GM18505 (cell line): Measurements from ENCODE around the gene ZNF831.

Experiments used
- ATAC-seq: cut with Tn5 transposase; IDR thresholded peaks from one replicate; pipeline ENCODE4 v1.9.1; 2021; ENCODE audit not compliant: unreplicated experiment
- POLR2A ChIP-seq: IDR thresholded peaks from 4 replicates; pipeline ENCODE4 v1.6.1; 2011; ENCODE audit warnings: borderline replicate concordance; ENCODE audit not compliant: insufficient read depth, insufficient read length; ENCODE audit errors: extremely low read depth

The ZNF831 gene

DNA sequence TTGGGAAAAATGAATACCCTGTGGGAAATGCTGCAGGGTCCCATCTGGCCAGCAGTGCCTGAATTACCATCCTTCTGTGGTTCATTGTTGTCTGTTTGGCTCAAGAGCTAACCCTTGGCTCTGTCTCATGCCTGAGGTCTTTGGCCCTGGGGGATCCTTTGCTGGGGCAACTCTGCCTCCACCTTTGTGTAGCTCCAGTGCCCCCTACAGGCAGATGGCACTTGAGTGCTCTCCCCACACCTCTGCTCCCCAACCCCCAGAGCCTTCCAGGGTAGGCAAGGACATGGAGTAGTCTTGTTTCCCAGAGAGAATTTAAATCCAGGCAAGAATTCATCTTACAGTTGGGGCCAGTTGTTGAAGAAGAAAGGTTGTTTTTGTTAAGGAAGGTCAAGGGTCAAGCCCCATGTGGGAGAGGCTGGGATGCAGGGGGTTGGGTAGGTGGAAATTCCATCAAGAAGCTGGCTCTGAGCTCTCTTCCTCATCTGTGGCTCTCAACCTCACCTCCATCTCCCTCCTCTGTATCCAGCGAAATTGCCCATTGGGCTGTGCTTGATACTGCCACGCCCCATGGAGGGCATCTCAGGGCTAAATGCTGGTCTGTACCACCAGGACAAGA lies 44.2 kb downstream of the ZNF831 start:
- TF ChIP-seq POLR2A = no peak
- no peak for ATAC-seq

DNA sequence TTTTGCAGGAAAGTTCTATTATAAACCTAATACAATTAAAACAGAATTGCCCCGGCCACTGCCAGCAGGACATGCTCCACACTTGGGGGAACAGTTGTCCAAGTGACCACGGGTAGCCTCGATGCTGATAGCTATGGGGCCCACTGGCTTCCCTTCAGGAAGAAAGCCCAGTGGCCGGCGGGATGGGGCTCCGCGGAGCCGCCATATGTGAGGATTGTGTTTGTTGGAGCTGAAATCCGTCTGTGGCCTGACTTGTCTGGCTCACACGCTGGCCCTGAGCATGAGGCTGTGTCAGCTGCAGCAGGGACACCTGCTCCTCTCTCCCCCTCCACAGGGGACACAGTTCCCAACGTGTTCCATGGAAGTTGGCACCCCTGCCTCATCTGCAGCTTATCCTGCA lies 46.6 kb downstream of the ZNF831 start:
- no peak for TF ChIP-seq POLR2A
- ATAC-seq = no peak

DNA sequence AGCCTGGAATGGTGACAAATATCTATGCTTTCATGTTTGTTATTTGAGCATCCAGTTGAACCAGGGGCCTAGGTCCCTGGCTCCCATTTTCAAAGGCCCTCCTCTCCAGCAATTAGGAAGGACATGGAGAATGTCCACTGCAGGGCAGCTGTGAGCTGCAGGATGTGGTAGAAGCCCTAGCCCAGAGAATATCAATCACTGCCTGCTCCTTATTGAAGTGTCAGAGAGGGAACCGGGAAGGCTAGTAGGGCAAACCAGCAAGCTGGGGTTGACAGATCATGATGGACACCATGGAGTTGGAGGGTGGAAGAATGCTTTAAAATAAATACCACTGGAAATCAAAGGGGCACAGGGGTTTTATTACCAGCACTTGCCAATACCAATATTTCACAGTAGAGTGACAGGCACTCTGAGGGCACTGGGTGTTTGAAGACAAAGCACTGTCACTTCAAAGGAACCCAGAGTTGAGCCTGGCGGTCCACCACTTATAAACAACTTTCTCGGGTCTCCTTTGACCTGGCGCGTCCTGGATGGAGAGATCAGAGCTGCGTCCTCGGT lies 47.7 kb downstream of the ZNF831 start:
- ATAC-seq = no peak
- no peak for TF ChIP-seq POLR2A

DNA sequence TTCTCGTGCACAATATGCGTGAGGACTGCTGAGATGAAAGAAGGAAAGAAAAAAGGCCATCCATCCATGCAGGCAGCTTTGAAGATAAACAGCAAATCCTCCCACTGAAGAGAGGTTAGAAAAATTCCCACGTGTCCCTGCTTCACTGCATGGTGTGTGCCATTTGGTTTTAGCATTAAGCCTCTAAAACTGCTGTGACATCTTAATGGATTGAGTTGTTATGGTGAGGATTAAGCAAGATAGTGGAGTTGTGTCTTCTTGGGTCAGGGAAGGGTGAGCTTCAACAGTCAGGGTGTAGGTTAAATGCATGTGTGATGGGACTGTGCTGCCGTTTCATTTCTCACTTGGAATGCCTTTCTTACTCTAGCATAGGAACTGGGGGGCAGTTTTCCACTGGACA lies 50.5 kb downstream of the ZNF831 start:
- no peak for TF ChIP-seq POLR2A
- no peak for ATAC-seq

DNA sequence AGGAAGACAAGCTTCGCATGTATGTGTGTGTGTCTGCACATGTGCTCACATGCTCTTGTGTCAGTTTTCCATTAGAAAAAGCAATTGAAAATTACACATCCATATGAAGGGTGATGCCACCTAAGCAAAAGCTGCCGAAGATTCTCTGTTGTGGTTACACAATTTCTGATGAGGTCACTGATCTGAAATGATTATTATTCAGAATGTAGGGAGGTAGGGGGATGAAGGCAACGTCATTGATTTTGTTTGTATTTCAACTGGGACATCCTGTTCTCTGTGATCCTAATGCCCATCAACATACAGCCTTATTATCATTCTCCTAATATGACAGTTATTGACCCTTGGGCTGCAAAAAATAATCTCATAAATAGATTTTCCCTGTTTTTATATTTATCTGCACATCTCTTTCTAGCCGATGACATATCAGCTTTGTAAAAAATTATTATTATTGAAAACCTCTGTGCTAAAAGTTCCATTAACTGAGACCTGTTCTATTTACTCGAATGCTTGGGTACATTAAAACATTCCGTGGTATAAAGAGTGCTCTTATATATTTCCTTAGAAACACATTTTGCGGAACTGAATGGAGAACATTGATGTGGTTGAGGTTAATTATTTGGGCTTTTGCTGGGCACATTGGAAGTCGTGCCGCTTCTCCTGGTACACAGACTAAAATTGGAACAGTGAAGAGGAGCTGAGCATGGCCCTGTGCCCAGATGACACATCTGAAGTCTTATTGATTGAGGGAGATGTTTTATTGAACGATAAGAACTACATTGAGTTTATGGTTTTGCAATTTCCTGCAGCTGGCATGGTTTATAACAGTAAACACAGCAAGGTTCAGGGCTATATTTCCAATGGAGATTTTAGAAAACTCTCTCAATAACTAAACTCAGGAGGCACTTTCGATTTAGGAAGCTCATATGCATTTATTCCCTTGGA lies 51.3 kb downstream of the ZNF831 start:
- no peak for ATAC-seq
- TF ChIP-seq POLR2A = no peak

DNA sequence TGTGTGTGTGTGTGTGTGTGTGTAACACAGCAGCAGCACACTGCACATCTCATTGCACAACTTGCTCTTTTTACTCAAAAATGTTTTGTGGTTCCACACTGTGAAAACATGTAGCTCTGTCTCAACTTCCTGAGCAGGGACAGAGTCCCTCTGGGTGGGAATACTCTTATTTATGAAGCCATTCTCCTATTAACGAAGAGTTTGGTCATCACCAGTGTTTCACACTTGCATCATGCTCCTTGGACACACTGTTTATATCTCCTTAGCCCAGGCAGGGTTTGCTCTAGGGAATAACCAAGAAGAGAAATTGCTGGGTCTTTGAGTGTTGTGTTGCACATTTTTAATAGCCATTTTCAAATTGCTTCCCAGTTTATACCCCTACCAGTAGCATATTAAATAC lies 53.6 kb downstream of the ZNF831 start:
- ATAC-seq = no peak
- no peak for TF ChIP-seq POLR2A

DNA sequence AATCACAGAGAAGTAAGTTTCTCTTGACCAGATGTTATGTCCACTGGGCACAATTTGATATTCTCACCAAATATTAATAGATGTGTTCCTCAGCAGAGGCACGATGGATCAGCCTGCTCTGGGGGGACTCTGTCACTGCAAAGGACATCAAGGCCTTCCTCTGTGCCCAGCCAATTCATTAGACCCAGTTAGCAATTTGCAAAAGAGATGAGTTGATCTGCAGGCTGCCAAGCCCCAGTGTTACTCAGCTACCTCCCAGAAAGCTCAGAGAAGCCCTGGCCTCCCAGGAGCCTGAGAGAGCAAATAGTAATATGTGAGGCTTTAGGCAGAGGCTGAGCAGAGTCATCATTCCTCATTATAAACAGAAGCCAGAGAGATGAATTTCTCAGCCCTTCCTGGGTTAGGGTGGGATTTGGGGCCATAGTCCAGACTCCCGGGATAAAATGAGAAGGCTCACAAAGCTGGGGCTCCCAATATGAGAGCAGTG lies 54.2 kb downstream of the ZNF831 start:
- no peak for TF ChIP-seq POLR2A
- ATAC-seq = no peak

DNA sequence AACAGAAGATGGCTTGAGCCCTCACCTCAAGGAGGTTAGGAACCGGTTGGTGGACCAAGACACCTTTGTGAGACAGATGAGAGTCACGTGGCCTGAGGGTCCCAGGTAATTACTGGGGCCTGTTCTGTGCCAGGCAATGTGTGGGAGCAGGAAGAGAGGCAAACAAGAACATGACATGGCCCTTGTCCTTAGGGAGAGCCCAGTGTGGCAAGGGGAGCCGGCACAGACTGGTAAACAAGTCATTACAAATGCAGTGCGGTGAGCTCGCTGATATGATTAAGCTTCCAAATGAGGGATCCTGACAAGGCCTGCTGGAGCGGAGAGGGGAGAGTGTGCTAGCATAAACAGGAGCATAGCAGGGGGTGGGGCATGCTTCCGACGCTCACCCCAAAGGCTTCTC lies 55.6 kb downstream of the ZNF831 start:
- ATAC-seq = no peak

DNA sequence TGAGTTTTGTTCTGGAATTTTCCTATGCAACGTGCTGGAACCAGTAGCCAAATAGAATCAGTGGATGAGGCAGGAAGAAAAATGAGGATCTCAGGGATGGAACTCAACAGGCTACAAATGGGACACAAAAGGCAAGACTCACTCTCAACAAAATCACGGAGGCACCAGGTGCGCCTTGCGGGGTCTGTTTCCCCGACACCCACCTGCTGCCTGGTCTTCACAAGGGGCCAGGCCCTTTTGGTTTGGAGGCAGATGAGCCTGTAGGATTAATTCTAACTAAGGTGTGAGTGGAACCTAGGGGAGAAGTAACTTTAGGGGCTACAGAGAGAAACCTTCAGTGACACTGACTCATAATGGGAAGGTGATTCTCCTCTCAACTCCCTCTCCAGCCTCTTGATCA lies 56.5 kb downstream of the ZNF831 start:
- no peak for TF ChIP-seq POLR2A
- ATAC-seq = no peak

More for the DNA sequence above, 55.6 kb downstream of the ZNF831 start:
- no peak for TF ChIP-seq POLR2A

DNA sequence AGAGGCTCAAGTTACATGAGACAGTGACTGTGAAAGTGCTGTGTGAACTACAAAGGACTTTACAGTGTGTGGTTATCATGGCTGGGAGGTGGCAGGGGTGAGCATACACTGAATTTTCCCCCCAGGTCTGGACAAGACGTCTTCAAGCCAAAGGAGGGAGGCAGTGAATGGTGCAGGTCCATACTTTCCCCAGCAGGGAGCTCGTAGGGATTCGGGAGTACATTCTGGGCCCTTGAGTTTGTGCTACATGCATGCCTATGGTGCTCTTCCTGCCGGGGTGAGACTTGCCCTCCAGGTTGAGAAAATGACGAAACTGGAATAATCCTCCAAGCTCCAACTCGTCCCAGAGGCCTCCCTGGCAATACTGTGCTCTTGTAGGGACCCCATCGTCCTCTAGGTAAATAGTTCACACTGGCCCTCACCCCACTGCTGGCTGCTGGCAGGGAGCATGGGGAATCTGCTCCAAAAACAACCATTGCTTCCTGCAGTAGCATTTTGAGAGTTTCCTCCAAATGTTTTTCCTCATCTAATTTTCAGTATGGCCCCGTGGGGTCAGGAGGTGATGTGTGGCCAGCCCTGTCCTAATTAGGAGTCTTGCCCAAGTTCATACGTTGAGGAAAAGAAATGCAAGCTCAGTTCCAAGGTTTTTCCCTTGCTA lies 57.6 kb downstream of the ZNF831 start:
- ATAC-seq = no peak
- no peak for TF ChIP-seq POLR2A

DNA sequence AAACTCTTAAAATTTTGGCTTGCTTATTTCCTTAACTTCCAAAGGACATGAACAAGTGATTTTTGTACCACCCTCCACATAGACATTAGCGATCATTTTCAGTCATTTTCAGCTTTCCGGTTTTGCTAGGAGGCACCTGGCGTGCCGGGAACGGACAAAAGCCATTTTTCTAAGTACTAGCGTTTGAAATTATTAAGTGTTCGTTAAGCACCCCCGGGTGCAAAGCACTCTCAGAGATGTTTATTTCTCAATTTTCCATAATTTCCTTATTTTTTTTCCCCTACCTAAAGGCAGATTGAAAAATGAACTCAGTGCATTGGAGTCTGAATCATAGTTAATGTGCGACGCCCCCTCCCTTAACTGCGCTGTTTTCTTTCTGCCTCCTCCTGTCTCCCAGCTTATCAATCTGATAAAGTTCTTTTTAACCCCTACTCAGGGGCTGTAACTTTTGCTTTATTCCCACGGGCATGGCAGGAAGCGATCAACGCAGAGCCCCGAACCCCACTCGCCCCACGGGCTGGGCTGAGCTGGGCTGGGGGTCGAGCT lies 58.2 kb downstream of the ZNF831 start:
- TF ChIP-seq POLR2A = no peak

DNA sequence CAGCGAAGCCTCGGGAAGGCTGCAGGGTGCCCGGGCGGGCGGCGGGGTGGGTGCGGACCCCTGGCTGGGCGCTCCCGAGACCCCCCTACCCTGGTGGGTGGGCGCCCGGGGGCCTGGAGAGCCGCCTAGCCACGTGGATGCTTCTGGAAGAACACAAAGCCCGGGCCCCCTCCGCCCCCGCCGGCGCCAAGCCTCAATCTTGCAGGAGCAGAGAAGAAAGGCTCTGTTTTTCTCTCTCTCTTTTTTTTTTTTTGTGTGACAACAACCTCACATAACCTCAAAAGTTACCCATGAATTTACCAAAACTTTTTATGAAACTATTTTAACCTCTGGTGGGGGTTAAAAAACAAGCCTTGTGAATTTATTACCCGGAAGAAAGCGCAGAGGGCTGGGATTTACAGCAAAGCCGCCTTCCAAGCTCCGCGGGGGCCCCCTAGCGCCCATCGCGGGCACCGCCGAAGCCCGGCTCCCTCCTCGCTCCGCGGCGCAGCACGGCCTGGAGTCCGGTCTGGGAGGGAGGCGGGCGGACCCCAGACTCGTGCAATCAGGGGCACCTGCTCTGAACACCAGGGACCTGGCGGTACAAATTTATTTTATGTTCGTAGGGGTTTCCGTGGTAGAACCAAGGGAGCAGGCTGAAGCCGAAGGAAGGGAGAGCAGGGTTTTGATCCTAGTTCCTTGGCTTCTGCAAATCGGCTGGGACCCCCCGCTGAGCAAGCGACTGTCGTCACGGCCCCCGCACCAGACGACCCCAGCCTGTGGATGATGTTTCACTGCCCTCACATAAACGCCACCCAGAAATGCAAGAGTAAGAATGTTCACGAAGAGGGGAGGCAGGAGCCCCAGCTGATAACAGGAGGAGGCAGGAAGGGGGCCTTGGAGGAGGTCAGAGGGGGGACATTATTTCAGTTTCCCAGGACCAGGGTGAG lies 58.9 kb downstream of the ZNF831 start:
- peak; percentile 76 for ATAC-seq
- no peak for TF ChIP-seq POLR2A

More for the DNA sequence above, 58.2 kb downstream of the ZNF831 start:
- ATAC-seq = no peak
